HEK293 (cell line): ENCODE measurements around the gene UGT1A3.

Experiments used
- GLI4 ChIP-seq: fragments of 450-650 bp; formaldehyde crosslinking; IDR thresholded peaks from 2 replicates; pipeline ENCODE4 v1.5.1; 2016; ENCODE audit warnings: missing biosample characterization, missing genetic modification characterization
- ZBTB8A ChIP-seq: fragments of 450-650 bp; formaldehyde crosslinking; IDR thresholded peaks from 2 replicates; pipeline ENCODE4 v1.5.1; 2016; ENCODE audit warnings: missing biosample characterization, missing genetic modification characterization
- ZNF274 ChIP-seq, 2 experiments: fragments of 200-500 bp in 1 of 2; fragments of 450-650 bp in 1 of 2; sonication (Bioruptor generic) in 1 of 2; formaldehyde crosslinking in 1 of 2; IDR thresholded peaks; 2 replicates each; pipeline versions ENCODE4 v1.5.1 to v1.6.1; 2014 to 2016; ENCODE audit warnings: borderline replicate concordance in 1 of 2, inconsistent platforms in 1 of 2, low read length in 1 of 2, missing biosample characterization in 1 of 2, missing genetic modification characterization in 1 of 2
- ZNF664 ChIP-seq: fragments of 450-650 bp; formaldehyde crosslinking; IDR thresholded peaks from 2 replicates; pipeline ENCODE4 v1.5.1; 2016; ENCODE audit warnings: missing biosample characterization, missing genetic modification characterization
- TF ChIP-seq, protein P1 (sequence below): fragments of 450-650 bp; formaldehyde crosslinking; IDR thresholded peaks from 2 replicates; pipeline ENCODE4 v1.5.1; 2016; ENCODE audit warnings: missing biosample characterization, missing genetic modification characterization
- TF ChIP-seq, protein P2 (sequence below): fragments of 450-650 bp; formaldehyde crosslinking; IDR thresholded peaks from 2 replicates; pipeline ENCODE4 v1.5.1; 2016; ENCODE audit warnings: missing biosample characterization, missing genetic modification characterization

DNA sequence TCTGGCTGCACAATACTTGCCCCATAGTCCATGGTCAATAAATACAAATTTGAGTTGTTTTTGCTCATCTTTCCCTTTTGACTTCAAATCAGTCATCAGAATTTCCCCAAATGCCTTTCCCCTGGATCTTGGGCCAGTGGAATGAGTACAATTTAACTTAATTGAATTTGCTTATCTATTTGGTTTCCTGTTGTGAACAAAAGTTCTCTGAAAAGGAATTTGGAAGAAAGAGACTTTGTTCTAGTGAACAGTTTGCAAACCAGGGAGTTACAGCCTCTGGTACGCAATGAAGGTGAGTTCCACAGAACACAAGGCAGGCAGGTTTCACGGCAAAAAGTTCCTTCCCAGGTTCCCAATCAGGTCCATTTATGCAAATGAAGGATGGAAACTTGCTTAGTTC lies 30.0 kb downstream of the UGT1A3 start:
- no peak for TF ChIP-seq ZNF274 (IDR thresholded peaks at IDR 0.05; ENCODE audit: low read length)
- TF ChIP-seq ZNF274 (tag by site-specific recombination; IDR thresholded peaks at IDR 0.05; ENCODE audit: borderline replicate concordance) = no peak
- no peak for TF ChIP-seq ZBTB8A (tag by site-specific recombination)
- no peak for TF ChIP-seq GLI4
- TF ChIP-seq ZNF664 (tag by site-specific recombination) = no peak
- TF ChIP-seq, protein P1, sequence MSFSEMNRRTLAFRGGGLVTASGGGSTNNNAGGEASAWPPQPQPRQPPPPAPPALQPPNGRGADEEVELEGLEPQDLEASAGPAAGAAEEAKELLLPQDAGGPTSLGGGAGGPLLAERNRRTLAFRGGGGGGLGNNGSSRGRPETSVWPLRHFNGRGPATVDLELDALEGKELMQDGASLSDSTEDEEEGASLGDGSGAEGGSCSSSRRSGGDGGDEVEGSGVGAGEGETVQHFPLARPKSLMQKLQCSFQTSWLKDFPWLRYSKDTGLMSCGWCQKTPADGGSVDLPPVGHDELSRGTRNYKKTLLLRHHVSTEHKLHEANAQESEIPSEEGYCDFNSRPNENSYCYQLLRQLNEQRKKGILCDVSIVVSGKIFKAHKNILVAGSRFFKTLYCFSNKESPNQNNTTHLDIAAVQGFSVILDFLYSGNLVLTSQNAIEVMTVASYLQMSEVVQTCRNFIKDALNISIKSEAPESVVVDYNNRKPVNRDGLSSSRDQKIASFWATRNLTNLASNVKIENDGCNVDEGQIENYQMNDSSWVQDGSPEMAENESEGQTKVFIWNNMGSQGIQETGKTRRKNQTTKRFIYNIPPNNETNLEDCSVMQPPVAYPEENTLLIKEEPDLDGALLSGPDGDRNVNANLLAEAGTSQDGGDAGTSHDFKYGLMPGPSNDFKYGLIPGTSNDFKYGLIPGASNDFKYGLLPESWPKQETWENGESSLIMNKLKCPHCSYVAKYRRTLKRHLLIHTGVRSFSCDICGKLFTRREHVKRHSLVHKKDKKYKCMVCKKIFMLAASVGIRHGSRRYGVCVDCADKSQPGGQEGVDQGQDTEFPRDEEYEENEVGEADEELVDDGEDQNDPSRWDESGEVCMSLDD = no peak
- TF ChIP-seq, protein P2, sequence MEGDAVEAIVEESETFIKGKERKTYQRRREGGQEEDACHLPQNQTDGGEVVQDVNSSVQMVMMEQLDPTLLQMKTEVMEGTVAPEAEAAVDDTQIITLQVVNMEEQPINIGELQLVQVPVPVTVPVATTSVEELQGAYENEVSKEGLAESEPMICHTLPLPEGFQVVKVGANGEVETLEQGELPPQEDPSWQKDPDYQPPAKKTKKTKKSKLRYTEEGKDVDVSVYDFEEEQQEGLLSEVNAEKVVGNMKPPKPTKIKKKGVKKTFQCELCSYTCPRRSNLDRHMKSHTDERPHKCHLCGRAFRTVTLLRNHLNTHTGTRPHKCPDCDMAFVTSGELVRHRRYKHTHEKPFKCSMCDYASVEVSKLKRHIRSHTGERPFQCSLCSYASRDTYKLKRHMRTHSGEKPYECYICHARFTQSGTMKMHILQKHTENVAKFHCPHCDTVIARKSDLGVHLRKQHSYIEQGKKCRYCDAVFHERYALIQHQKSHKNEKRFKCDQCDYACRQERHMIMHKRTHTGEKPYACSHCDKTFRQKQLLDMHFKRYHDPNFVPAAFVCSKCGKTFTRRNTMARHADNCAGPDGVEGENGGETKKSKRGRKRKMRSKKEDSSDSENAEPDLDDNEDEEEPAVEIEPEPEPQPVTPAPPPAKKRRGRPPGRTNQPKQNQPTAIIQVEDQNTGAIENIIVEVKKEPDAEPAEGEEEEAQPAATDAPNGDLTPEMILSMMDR (tag by site-specific recombination) = no peak
